Right lobe of liver (tissue), 4 donors: ENCODE measurements around the gene REEP2.
A peak's percentile ranks its signal among the peaks of the same experiment; 100 is the strongest.

Source experiments
- CTCF ChIP-seq, 4 donors: fragments of 200-600 bp in 3 of 4; fragments of 450-650 bp in 1 of 4; IDR thresholded peaks; one replicate each; pipeline versions ENCODE4 v1.5.1 to v1.8.0; 2016 to 2022; ENCODE audit warnings: antibody characterized with exemption in 4 of 4, mild to moderate bottlenecking in 2 of 4
- POLR2A ChIP-seq: fragments of 450-650 bp; IDR thresholded peaks from one replicate; pipeline ENCODE4 v1.6.1; 2017; ENCODE audit warnings: antibody characterized with exemption, mild to moderate bottlenecking
- donor health status: DM: no; HTN: no; CAD: no.
- donor health status: DM: no; HTN: no; CAD: no.
- donor health status: DM: no; HTN: yes; CAD: no.

GRCh38 chr5:138466125-138466899 lies 27.5 kb downstream of the REEP2 start:
- TF ChIP-seq CTCF (IDR thresholded peaks at IDR 0.05): no peak
- TF ChIP-seq POLR2A: peak; percentile 26
